OCI-LY7 (cell line): ENCODE data around the gene PDE11A. TPM values are rescaled to one million over a fixed set of nuclear protein-coding genes. Genes with fewer than 3 reads are reported as not detected.

ENCODE experiments used
- BruUV-seq: library from RNA; stranded (reverse); fragments of 400-500 nt; replicated peaks from 2 replicates; lab custom pipeline; 2021; lab: Mats Ljungman, UMichigan
- CTCF ChIA-PET: fragments of 300-600 bp; sonication (Branson Sonifier 250); formaldehyde crosslinking; loops from one replicate; lab custom pipeline; 2022; ENCODE audit warnings: antibody characterized with exemption; ENCODE audit not compliant: unreplicated experiment; lab: Charles Lee
- POLR2A ChIA-PET: fragments of 300-600 bp; sonication (Branson Sonifier 250); formaldehyde crosslinking; loops from one replicate; lab custom pipeline; 2022; ENCODE audit warnings: antibody characterized with exemption; lab: Charles Lee
- DNase-seq: peaks from one replicate; pipeline ENCODE4 v3.0.0-alpha.2; 2015; ENCODE audit warnings: low spot score
- H2AFZ ChIP-seq: fragments of 200-600 bp; sonication (generic), shearing (Covaris generic); 2 replicates; pipeline ENCODE4 v1.6.1; 2014; ENCODE audit warnings: mild to moderate bottlenecking, antibody characterized with exemption, low read length, moderate library complexity
- H3K27ac ChIP-seq: fragments of 200-600 bp; sonication (generic); 2 replicates; pipeline ENCODE4 v1.5.1; 2014; ENCODE audit warnings: mixed run types, low read depth, mild to moderate bottlenecking, moderate library complexity, low read length, inconsistent platforms; ENCODE audit not compliant: poor library complexity, severe bottlenecking
- H3K36me3 ChIP-seq: fragments of 200-600 bp; sonication (generic); 2 replicates; pipeline ENCODE4 v1.6.1; 2014; ENCODE audit warnings: mild to moderate bottlenecking, antibody characterized with exemption, low read length, moderate library complexity, mixed read lengths; ENCODE audit not compliant: insufficient read depth
- H3K4me1 ChIP-seq: fragments of 200-600 bp; sonication (generic); 2 replicates; pipeline ENCODE4 v1.5.1; 2014; ENCODE audit warnings: mild to moderate bottlenecking, low read length; ENCODE audit not compliant: insufficient read depth, poor library complexity, severe bottlenecking
- H3K4me2 ChIP-seq: fragments of 200-600 bp; sonication (generic); 2 replicates; pipeline ENCODE4 v1.6.1; 2014; ENCODE audit warnings: mild to moderate bottlenecking, low read length
- H3K4me3 ChIP-seq: fragments of 200-600 bp; sonication (generic); 2 replicates; pipeline ENCODE4 v1.5.1; 2014; ENCODE audit warnings: mild to moderate bottlenecking, low read depth, low read length; ENCODE audit not compliant: poor library complexity, severe bottlenecking
- H3K79me2 ChIP-seq: fragments of 200-600 bp; sonication (generic); 2 replicates; pipeline ENCODE4 v1.6.1; 2016; ENCODE audit warnings: low read depth, mild to moderate bottlenecking, low read length, moderate library complexity, mixed read lengths; ENCODE audit not compliant: insufficient read depth
- H3K9me2 ChIP-seq: fragments of 200-600 bp; sonication (generic); 2 replicates; pipeline ENCODE4 v1.6.1; 2016; ENCODE audit warnings: mild to moderate bottlenecking, low read length, mixed read lengths; ENCODE audit not compliant: insufficient read depth
- H3K9me3 ChIP-seq: fragments of 200-600 bp; sonication (generic); 2 replicates; pipeline ENCODE4 v1.6.1; 2014; ENCODE audit warnings: mild to moderate bottlenecking, mixed run types, low read length, mixed read lengths
- H4K20me1 ChIP-seq: fragments of 200-600 bp; sonication (generic); 2 replicates; pipeline ENCODE4 v1.6.1; 2014; ENCODE audit warnings: mild to moderate bottlenecking, antibody characterized with exemption, low read length, moderate library complexity, mixed read lengths; ENCODE audit not compliant: insufficient read depth
- EZH2phosphoT487 ChIP-seq: fragments of 200-600 bp; sonication (generic); IDR thresholded peaks from 2 replicates; pipeline ENCODE4 v1.6.1; 2018; ENCODE audit warnings: low read depth, borderline replicate concordance, mild to moderate bottlenecking, mixed run types, antibody characterized with exemption, low read length, moderate library complexity, mixed read lengths
- intact Hi-C: fragments of 100-400 bp; cut with micrococcal nuclease; formaldehyde crosslinking; loops from one replicate; pipeline ENCODE4 v1.10.0; 2022; ENCODE audit not compliant: unreplicated experiment
- total RNA-seq, 2 experiments: library from RNA; depleted of rRNA in 1 of 2; stranded (reverse); fragments of >200 nt in 1 of 2; shearing (Covaris generic) in 1 of 2; gene quantifications; 2 replicates each; pipeline ENCODE4 v1.2.3, GENCODE V29; 2014 to 2022
- TF ChIP-seq, protein P1 (sequence below): fragments of 200-600 bp; sonication (generic); conservative IDR thresholded peaks from 2 replicates; pipeline ENCODE4 v1.5.1; 2014; ENCODE audit warnings: mild to moderate bottlenecking, antibody characterized with exemption, low read length, moderate library complexity, mixed read lengths

The PDE11A gene
- total RNA-seq, 2 experiments from 2014 or later: 0.03 TPM; not detected in 1

- no peaks in the 10 kb centered on the region for H3K4me1 ChIP-seq
- H3K9me3 ChIP-seq: no peaks in the 10 kb centered on the region
- no peak overlapping the region for H3K27ac ChIP-seq
- no peaks in the 10 kb centered on the region for H4K20me1 ChIP-seq
- TF ChIP-seq, protein P1, sequence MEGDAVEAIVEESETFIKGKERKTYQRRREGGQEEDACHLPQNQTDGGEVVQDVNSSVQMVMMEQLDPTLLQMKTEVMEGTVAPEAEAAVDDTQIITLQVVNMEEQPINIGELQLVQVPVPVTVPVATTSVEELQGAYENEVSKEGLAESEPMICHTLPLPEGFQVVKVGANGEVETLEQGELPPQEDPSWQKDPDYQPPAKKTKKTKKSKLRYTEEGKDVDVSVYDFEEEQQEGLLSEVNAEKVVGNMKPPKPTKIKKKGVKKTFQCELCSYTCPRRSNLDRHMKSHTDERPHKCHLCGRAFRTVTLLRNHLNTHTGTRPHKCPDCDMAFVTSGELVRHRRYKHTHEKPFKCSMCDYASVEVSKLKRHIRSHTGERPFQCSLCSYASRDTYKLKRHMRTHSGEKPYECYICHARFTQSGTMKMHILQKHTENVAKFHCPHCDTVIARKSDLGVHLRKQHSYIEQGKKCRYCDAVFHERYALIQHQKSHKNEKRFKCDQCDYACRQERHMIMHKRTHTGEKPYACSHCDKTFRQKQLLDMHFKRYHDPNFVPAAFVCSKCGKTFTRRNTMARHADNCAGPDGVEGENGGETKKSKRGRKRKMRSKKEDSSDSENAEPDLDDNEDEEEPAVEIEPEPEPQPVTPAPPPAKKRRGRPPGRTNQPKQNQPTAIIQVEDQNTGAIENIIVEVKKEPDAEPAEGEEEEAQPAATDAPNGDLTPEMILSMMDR: no peak
- no peak for TF ChIP-seq EZH2phosphoT487
- no peak for DNase-seq
- no peak overlapping the region for H2AFZ ChIP-seq
- no peaks in the 10 kb centered on the region for H3K9me2 ChIP-seq
- ChIA-PET CTCF (no interaction called here), POLR2A (no interaction called here)
- no peaks in the 10 kb centered on the region for H3K36me3 ChIP-seq
- no peaks in the 10 kb centered on the region for H3K79me2 ChIP-seq
- intact Hi-C loops: no loop called here
- no peak overlapping the region for H3K4me3 ChIP-seq
- H3K4me2 ChIP-seq: no peak overlapping the region
- no TSS peak for BruUV-seq
Observed at GRCh38 chr2:177598326-177599138, 474.0 kb downstream of the PDE11A start.

DNA sequence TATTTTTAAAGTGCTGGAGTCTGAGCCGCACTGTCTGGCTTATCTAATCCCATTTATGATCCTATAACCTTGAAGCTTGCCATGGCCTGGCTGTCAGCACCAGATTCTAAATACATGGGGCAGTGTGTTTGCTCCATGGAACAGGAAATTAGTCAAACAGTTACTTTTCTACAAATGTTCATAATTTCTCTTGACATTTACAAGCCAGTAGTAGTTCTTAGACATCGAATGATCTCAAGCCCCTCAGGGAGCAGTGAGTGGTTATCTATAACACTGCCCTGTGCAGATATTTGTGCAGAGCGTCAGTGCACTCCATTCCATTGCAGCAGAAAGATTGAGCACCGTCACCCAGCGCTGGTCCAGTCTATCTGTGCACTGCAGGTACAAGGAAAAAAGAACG is 474.8 kb downstream of the PDE11A start:
- intact Hi-C loops: no loop called here
- no peak for DNase-seq
- Histone ChIP-seq H3K27ac (no peak overlapping the region), H3K4me3 (no peak overlapping the region), H4K20me1 (no peaks in the 10 kb centered on the region), H3K36me3 (no peaks in the 10 kb centered on the region), H3K9me2 (no peaks in the 10 kb centered on the region), H3K4me2 (no peak overlapping the region), H3K79me2 (no peaks in the 10 kb centered on the region), H3K9me3 (no peaks in the 10 kb centered on the region), H2AFZ (no peak overlapping the region), H3K4me1 (no peaks in the 10 kb centered on the region)
- no TSS peak for BruUV-seq
- CTCF ChIA-PET: no interaction called here
- POLR2A ChIA-PET: interaction anchor here (0.6 kb wide), 1 partner anchor 244 kb away, joined by 4 read pairs; no protein-coding TSS in a partner anchor
- TF ChIP-seq, protein P1: no peak

DNA sequence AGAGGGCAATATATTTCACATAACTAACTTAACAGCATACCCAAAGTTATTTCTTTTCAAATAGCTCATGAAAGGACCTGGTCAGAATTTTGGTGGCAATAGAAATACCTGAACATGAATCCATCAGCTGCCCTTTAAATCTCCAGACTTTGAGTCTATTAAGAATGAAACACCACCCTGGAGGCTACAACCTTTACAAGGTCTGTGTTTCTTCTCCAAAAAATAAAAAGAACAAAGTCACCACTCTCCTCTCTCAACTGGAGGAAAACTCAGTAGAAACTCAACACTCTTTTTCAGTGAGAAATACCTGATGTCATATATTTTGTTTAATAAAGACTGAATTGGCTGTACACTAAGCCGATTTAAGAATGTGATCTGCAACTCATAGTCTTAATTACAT is 475.7 kb downstream of the PDE11A start:
- Histone ChIP-seq H3K9me2 (no peaks in the 10 kb centered on the region), H4K20me1 (no peaks in the 10 kb centered on the region), H3K4me1 (no peaks in the 10 kb centered on the region), H3K36me3 (no peaks in the 10 kb centered on the region), H2AFZ (no peak overlapping the region), H3K4me3 (no peak overlapping the region), H3K9me3 (no peaks in the 10 kb centered on the region), H3K79me2 (no peaks in the 10 kb centered on the region), H3K4me2 (no peak overlapping the region), H3K27ac (no peak overlapping the region)
- BruUV-seq: no TSS peak
- POLR2A ChIA-PET: interaction anchor here (0.6 kb wide), 1 partner anchor 1633 kb away, joined by 3 read pairs; no protein-coding TSS in a partner anchor
- DNase-seq: no peak
- TF ChIP-seq, protein P1: no peak
- TF ChIP-seq EZH2phosphoT487: no peak
- CTCF ChIA-PET: no interaction called here
- intact Hi-C loops: no loop called here
